ENCODE measurements around the gene PTX3. TPM values are rescaled to one million over a fixed set of nuclear protein-coding genes. Genes with fewer than 3 reads are reported as not detected.

Gene PTX3
- total RNA-seq = under 1 TPM in 1 of 2 experiments, not detected in 1; 0.10 TPM

DNA sequence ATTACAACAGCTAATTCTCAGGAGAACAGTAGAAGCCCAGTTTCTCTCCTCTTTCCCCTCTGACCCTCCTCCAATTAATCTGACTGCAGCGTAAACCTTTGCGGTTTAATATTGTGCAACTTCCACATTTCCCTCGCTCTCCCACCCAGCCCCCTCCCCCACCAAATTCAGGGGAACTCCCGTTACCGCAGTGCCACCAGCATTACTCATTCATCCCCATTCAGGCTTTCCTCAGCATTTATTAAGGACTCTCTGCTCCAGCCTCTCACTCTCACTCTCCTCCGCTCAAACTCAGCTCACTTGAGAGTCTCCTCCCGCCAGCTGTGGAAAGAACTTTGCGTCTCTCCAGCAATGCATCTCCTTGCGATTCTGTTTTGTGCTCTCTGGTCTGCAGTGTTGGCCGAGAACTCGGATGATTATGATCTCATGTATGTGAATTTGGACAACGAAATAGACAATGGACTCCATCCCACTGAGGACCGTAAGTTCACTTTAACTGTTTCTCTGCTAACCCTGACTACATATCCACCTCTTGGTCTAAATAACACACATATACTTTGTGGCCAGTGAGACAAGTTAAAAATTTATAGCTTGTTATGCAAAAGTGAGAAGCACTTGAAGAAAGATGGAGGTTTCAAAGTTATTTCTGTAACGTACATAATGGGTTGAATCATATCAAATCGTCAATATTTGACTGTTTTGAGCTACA is at the start of gene PTX3:
TSS of gene PTX3 (plus strand) at position 268 of the 709 bp plus-strand sequence. CDS start at position 352, 84 bp downstream.
- peaks cover 25% of the 10 kb centered on the region for H3K27me3 Mint-ChIP-seq
- peaks cover 10% of the 10 kb centered on the region for H3K4me1 Mint-ChIP-seq (ENCODE audit: low read depth)
- no peaks in the 10 kb centered on the region for H3K36me3 Mint-ChIP-seq
- CTCF ChIA-PET = interaction anchor here (0.6 kb wide), 2 partner anchors 61 to 64 kb away, joined by 3 read pairs; no protein-coding TSS in a partner anchor
- peak within 1 kb of the TSS; percentile 16 for H3K4me3 Mint-ChIP-seq
- no peaks in the 10 kb centered on the region for H3K9me3 Mint-ChIP-seq
- POLR2A ChIA-PET = no interaction called here
- H3K27ac Mint-ChIP-seq = no peak within 1 kb of the TSS
- peak; percentile 15 for DNase-seq
- intact Hi-C loops (cut with micrococcal nuclease) = no loop called here

DNA sequence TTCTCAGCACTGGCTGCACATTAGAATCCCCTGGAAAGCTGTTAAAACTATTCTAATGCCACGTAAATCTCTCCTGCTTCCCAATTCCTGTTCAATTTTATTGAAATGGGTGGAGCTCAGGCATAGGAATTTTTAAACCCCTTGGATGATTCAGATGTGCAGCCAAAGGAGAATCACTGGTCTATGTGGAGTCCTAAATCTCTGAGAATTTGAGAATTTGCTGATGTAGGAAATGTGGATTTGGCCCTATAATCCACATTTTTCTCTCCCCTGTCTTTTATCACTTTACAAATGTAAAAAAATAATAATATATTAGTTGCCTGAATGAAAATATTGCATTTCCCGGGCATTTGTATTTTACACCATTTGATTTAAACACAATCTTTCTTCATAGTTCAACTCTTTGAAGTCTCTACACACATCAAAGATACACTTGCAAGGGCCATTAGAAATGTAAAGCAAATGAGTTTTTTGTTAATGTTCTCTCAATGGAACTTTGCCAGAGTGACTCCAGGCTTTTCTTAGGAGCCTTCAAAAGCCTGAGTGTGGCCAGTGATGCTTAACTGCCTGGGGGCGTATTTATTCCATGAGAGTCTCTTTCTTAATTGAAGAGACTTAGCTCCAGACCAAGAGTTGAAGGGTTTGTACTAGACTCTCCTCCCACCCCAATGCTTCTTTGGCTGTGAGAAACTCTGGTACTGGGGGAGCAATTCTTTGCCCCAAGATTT is 48.8 kb upstream of the PTX3 start:
- Mint-ChIP-seq H3K27me3 (no peaks in the 10 kb centered on the region), H3K9me3 (no peaks in the 10 kb centered on the region), H3K4me3 (no peak overlapping the region), H3K36me3 (no peaks in the 10 kb centered on the region), H3K27ac (no peak overlapping the region), H3K4me1 (ENCODE audit: low read depth) (no peaks in the 10 kb centered on the region)
- intact Hi-C loops (cut with micrococcal nuclease) = no loop called here
- DNase-seq = no peak
- ChIA-PET CTCF (no interaction called here), POLR2A (no interaction called here)

DNA sequence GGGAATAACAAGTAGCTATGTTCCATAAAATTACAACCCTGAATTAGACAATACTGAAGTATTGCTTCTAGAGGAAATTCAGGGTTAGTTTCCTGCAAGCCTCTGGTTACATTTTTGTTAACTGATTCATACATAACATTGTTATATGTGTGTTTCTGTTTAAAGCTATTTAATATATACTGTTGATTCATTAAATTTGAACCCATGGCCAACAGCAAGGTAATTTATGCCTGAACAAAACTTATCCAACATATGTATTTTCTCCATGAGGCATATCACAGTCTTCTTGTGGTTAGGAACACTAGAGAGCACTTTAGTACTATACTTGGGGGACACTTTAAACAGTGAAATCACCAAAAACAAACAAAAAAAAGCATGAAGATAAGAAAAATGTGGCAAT is 47.7 kb upstream of the PTX3 start:
- Mint-ChIP-seq H3K9me3 (no peaks in the 10 kb centered on the region), H3K36me3 (no peaks in the 10 kb centered on the region), H3K27me3 (no peaks in the 10 kb centered on the region), H3K27ac (no peak overlapping the region), H3K4me1 (ENCODE audit: low read depth) (no peaks in the 10 kb centered on the region), H3K4me3 (no peak overlapping the region)
- ChIA-PET CTCF (interaction anchor here (0.7 kb wide), 1 partner anchor 638 kb away, joined by 3 read pairs; no protein-coding TSS in a partner anchor), POLR2A (no interaction called here)
- intact Hi-C loops (cut with micrococcal nuclease) = no loop called here
- DNase-seq = no peak

DNA sequence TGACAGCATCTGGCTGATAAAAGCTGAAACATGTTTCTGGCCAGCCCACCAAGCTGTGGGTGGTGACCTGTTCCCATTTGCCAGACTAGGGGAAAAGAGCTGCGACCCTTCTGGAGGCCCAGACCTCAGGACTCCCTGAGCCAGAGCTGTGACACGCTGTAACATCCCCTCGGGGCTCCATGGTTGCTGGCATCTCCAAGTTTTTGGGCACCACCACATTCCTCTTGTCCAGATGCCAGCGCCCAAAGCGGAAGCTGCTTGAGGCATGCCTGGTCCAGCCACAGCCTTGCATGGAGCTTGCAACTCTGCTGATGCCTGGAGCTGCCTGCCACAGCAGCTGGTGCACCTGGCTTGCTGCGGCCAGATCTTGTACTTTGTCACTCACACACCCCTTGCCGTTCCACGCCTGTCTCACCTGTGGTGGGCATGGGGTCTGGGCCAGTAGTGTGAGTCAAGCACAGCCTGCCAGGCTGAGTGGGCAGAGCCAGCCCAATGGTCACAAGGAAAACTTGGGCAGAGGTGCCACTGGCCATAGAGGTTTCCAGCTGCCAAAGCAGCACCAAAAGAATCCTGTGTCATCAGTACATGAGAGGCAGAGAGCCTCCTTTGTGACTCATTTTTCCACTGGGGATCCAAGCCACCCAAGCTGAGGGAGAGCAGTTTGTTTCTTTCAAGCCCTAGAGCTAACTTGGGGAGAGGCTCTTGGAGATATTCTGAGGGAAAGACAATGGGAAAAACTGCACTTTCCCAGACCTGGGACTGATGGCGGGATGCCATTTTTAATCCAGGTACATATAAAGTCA is 45.7 kb upstream of the PTX3 start:
- DNase-seq = no peak
- Mint-ChIP-seq H3K27ac (no peak overlapping the region), H3K27me3 (no peaks in the 10 kb centered on the region), H3K4me1 (ENCODE audit: low read depth) (no peaks in the 10 kb centered on the region), H3K9me3 (no peaks in the 10 kb centered on the region), H3K36me3 (no peaks in the 10 kb centered on the region), H3K4me3 (no peak overlapping the region)
- intact Hi-C loops (cut with micrococcal nuclease) = no loop called here
- ChIA-PET CTCF (no interaction called here), POLR2A (no interaction called here)

DNA sequence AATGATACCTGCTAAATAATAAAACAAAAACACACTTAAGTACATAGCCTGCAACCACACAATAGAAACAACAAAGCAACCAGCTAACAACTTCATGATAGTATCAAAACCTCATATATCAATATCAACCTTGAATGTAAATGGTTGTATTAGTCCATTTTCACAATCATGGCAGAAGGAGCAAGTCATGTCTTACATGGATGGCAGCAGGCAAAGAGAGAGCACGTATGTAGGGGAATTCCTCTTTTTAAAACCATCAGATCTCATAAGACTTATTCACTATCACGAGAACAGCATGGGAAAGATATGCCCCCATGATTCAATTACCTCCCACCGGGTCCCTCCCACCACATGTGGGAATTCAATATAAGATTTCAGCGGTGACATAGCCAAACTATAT is 44.5 kb upstream of the PTX3 start:
- H3K4me3 Mint-ChIP-seq = no peak overlapping the region
- DNase-seq = no peak
- H3K27ac Mint-ChIP-seq = no peak overlapping the region
- no peaks in the 10 kb centered on the region for H3K4me1 Mint-ChIP-seq (ENCODE audit: low read depth)
- intact Hi-C loops (cut with micrococcal nuclease) = no loop called here
- ChIA-PET POLR2A (no interaction called here), CTCF (no interaction called here)
- H3K9me3 Mint-ChIP-seq = no peaks in the 10 kb centered on the region
- no peaks in the 10 kb centered on the region for H3K36me3 Mint-ChIP-seq
- no peaks in the 10 kb centered on the region for H3K27me3 Mint-ChIP-seq

DNA sequence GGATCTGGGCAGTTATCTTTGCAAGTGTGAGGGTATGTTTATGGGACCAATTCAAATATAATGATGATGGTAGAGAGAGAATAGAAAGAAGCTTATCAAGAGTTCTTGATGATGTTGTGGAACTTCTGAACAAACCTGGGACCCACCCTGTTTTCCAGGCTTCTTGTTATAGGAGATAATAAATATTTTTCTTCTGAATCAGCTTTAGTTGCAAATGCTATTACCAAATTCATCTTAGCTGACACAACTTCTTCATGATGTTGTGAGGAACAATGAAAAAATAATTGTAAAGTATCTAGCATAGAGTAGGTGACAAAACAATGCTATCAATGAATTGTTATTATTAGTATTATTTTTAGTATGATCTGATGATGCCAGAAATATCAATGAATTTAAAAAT is 43.5 kb upstream of the PTX3 start:
- H3K4me1 Mint-ChIP-seq (ENCODE audit: low read depth) = no peaks in the 10 kb centered on the region
- ChIA-PET CTCF (no interaction called here), POLR2A (no interaction called here)
- no peak for DNase-seq
- H3K9me3 Mint-ChIP-seq = no peaks in the 10 kb centered on the region
- no peak overlapping the region for H3K27ac Mint-ChIP-seq
- no peaks in the 10 kb centered on the region for H3K36me3 Mint-ChIP-seq
- intact Hi-C loops (cut with micrococcal nuclease) = no loop called here
- no peak overlapping the region for H3K4me3 Mint-ChIP-seq
- H3K27me3 Mint-ChIP-seq = peaks cover 4% of the 10 kb centered on the region

DNA sequence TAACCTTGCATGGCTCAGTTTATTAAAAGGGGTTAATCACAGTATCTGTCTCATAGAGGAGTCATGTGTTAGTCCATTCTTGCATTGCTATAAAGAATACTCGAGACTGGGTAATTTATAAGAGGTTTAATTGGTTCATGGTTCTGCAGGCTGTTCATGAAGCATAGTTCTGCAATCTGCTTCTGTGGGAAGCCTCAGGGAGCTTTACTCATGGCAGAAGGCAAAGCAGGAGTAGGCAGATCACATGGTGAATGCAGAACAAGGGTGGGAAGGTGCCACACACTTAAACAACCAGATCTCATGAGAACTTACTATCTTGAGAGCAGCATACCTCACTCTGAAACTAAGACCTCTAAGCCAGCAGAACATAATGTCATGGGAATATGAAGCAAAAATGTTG is 42.2 kb upstream of the PTX3 start:
- peaks cover 4% of the 10 kb centered on the region for H3K27me3 Mint-ChIP-seq
- no peaks in the 10 kb centered on the region for H3K9me3 Mint-ChIP-seq
- no peak overlapping the region for H3K27ac Mint-ChIP-seq
- DNase-seq = no peak
- H3K4me3 Mint-ChIP-seq = no peak overlapping the region
- CTCF ChIA-PET = no interaction called here
- no peaks in the 10 kb centered on the region for H3K36me3 Mint-ChIP-seq
- intact Hi-C loops (cut with micrococcal nuclease) = no loop called here
- POLR2A ChIA-PET = no interaction called here
- H3K4me1 Mint-ChIP-seq (ENCODE audit: low read depth) = no peaks in the 10 kb centered on the region

DNA sequence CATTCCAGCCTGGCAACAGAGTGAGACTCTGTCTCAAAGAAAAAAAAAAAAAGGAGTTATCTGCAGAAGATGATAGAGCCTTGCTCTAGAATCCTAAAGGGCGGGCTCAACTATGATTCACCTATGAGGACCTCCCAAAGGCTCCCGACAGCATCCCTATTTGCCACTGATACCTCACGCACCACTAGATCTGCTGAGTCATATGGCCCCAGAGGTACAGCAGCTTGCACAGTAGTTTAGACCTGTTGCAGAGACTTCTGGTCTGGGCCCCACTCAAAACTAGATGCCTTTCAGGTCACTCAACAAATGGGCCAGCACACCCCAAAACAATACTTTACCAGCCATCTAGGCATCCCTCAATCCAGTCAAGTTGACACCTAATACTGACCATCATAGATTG is 38.1 kb upstream of the PTX3 start:
- Mint-ChIP-seq H3K27me3 (peaks cover 4% of the 10 kb centered on the region), H3K4me1 (ENCODE audit: low read depth) (no peaks in the 10 kb centered on the region), H3K27ac (no peak overlapping the region), H3K4me3 (no peak overlapping the region), H3K36me3 (no peaks in the 10 kb centered on the region), H3K9me3 (no peaks in the 10 kb centered on the region)
- POLR2A ChIA-PET = no interaction called here
- no peak for DNase-seq
- intact Hi-C loops (cut with micrococcal nuclease) = no loop called here
- CTCF ChIA-PET = no interaction called here

DNA sequence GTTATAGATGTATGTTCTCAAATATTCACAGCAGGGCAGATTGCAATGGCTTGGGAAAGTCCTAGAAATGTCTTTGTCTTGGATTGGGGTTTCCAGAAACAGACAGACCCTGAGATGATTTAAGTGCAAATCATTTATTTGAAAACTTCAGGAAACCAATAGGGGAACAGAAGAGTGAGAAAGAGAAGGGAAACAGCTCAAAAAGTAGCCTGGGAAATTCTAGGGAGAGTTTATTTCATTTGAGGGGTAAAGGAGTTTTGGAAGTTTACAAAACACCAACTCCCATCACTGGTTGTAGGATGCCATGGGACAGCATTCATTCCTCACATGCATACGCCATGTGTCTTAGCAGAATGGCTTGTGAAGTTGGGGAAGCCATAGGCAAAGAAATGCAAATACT is 32.3 kb upstream of the PTX3 start:
- POLR2A ChIA-PET = no interaction called here
- H3K27me3 Mint-ChIP-seq = no peaks in the 10 kb centered on the region
- no peaks in the 10 kb centered on the region for H3K9me3 Mint-ChIP-seq
- DNase-seq = no peak
- CTCF ChIA-PET = interaction anchor here (0.6 kb wide), 1 partner anchor 99 kb away, joined by 3 read pairs; the partner anchor contains the start of gene VEPH1
- no peak overlapping the region for H3K4me3 Mint-ChIP-seq
- H3K36me3 Mint-ChIP-seq = no peaks in the 10 kb centered on the region
- no peaks in the 10 kb centered on the region for H3K4me1 Mint-ChIP-seq (ENCODE audit: low read depth)
- no peak overlapping the region for H3K27ac Mint-ChIP-seq
- intact Hi-C loops (cut with micrococcal nuclease) = no loop called here

DNA sequence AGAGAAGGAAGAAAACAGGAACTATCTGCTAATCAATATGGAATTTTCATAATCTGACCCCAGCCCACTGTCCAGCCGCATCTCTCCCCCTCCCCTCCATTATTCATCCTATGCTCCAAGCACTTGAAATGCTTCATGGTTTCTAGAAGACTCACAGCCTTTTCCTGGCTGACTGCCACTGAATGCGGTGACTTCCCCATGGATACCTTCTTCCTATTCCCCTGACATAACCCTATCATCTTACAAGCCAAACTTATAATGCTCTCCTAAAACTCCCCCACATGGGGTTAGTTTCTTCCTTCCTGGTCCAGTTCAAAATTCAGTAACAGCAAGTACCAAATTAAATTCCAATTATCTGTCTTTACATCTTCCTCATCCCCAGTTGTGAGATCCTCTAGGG is 31.2 kb upstream of the PTX3 start:
- Mint-ChIP-seq H3K4me3 (no peak overlapping the region), H3K4me1 (ENCODE audit: low read depth) (no peaks in the 10 kb centered on the region), H3K36me3 (no peaks in the 10 kb centered on the region), H3K27me3 (no peaks in the 10 kb centered on the region), H3K27ac (no peak overlapping the region), H3K9me3 (no peaks in the 10 kb centered on the region)
- CTCF ChIA-PET = no interaction called here
- POLR2A ChIA-PET = no interaction called here
- intact Hi-C loops (cut with micrococcal nuclease) = no loop called here
- no peak for DNase-seq

DNA sequence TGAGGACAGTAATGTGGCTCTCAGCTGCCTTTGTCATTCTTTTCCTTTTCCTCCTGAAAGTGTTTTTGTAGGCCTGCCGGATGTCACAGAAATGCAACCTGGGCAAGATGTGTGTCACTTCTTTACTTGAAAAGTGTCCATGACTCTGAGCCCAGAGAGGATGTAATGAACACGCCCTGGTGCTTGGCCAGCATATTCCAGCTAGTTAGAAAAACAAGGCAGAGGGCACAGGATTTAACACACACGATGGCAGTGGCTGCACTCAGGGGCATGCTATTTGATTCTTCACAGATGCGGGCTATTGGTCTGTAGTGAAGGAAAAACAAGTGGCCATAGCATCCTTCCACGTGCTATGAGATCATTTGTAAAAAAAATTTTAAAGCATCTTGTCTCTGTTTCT is 30.3 kb upstream of the PTX3 start:
- Mint-ChIP-seq H3K9me3 (no peaks in the 10 kb centered on the region), H3K27ac (no peak overlapping the region), H3K36me3 (no peaks in the 10 kb centered on the region), H3K4me3 (no peak overlapping the region), H3K4me1 (ENCODE audit: low read depth) (no peaks in the 10 kb centered on the region), H3K27me3 (no peaks in the 10 kb centered on the region)
- intact Hi-C loops (cut with micrococcal nuclease) = no loop called here
- no peak for DNase-seq
- CTCF ChIA-PET = no interaction called here
- POLR2A ChIA-PET = no interaction called here

DNA sequence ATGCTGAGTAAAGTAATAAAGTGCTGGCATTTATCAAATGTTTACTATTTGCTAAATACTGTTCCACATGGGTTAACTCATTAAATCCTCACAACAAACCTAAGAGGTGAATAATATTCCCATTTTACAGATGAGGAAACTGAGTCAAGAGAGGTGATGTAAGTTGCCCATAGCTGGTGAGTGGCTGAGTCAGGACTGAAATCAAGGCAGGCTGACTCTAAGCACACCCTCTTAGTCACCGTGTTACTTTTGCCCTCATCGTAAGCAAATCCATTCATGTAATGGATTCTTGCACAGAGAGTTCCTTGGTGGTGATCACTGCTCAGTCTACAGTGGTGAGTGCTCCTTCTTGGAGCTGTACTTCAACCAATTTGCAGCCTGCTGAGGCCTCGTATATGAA is 28.9 kb upstream of the PTX3 start:
- ChIA-PET POLR2A (no interaction called here), CTCF (no interaction called here)
- DNase-seq = no peak
- intact Hi-C loops (cut with micrococcal nuclease) = no loop called here
- no peaks in the 10 kb centered on the region for H3K9me3 Mint-ChIP-seq
- H3K4me3 Mint-ChIP-seq = no peak overlapping the region
- H3K36me3 Mint-ChIP-seq = no peaks in the 10 kb centered on the region
- H3K27ac Mint-ChIP-seq = no peak overlapping the region
- no peaks in the 10 kb centered on the region for H3K4me1 Mint-ChIP-seq (ENCODE audit: low read depth)
- no peaks in the 10 kb centered on the region for H3K27me3 Mint-ChIP-seq
